ENCODE measurements around the gene SLN. TPM values are rescaled to one million over a fixed set of nuclear protein-coding genes. Genes with fewer than 3 reads are reported as not detected.

The SLN gene
- total and polyA plus RNA-seq, 2 donors (not counting 1 experiment from before 2014, with no cell fraction given) = not detected

- Histone ChIP-seq H3K36me3 (ENCODE audit: control insufficient read depth, insufficient read depth, low read length) (no peaks in the 10 kb centered on the region), H3K4me3 (replicated peaks in 1 of 4; ENCODE audit: control extremely low read depth in 1 of 4, insufficient read depth in 1 of 4, low read depth in 3 of 4, low read length in 4 of 4) (no peak overlapping the region), H3K9me3 (ENCODE audit: control insufficient read depth, insufficient read depth, low read depth, low read length) (no peaks in the 10 kb centered on the region), H3K9ac (ENCODE audit: insufficient read depth, low read length) (no peak overlapping the region), H4K20me1 (ENCODE audit: control insufficient read depth, extremely low read depth, insufficient read depth, low read length) (no peaks in the 10 kb centered on the region), H3K79me2 (ENCODE audit: control insufficient read depth, insufficient read depth, low read length) (no peaks in the 10 kb centered on the region), H3K27ac (ENCODE audit: insufficient read depth, low read length) (no peak overlapping the region), H3K27me3 (ENCODE audit: control insufficient read depth, insufficient read depth, low read length) (no peaks in the 10 kb centered on the region), H3K4me2 (ENCODE audit: extremely low read depth, insufficient read depth, low read length) (no peak overlapping the region), H2AFZ (ENCODE audit: low read length) (no peak overlapping the region), H3K4me1 (ENCODE audit: control insufficient read depth, extremely low read depth, insufficient read depth, low read length) (no peaks in the 10 kb centered on the region)
- peak in 1 of 2 donors; percentile 31 for DNase-seq (ENCODE audit: low read depth in 2 of 2)
- TF ChIP-seq, protein P1, sequence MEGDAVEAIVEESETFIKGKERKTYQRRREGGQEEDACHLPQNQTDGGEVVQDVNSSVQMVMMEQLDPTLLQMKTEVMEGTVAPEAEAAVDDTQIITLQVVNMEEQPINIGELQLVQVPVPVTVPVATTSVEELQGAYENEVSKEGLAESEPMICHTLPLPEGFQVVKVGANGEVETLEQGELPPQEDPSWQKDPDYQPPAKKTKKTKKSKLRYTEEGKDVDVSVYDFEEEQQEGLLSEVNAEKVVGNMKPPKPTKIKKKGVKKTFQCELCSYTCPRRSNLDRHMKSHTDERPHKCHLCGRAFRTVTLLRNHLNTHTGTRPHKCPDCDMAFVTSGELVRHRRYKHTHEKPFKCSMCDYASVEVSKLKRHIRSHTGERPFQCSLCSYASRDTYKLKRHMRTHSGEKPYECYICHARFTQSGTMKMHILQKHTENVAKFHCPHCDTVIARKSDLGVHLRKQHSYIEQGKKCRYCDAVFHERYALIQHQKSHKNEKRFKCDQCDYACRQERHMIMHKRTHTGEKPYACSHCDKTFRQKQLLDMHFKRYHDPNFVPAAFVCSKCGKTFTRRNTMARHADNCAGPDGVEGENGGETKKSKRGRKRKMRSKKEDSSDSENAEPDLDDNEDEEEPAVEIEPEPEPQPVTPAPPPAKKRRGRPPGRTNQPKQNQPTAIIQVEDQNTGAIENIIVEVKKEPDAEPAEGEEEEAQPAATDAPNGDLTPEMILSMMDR (conservative IDR thresholded peaks at IDR 0.05 in 1 of 2, IDR thresholded peaks at IDR 0.05 in 1 of 2; ENCODE audit: low read depth in 1 of 2, low read length in 2 of 2) = no peak
- TF ChIP-seq EZH2 (IDR thresholded peaks at IDR 0.05; ENCODE audit: low read length, missing control alignments) = no peak
Measured at GRCh38 chr11:107707215-107707671, 4.6 kb downstream of the SLN start.

- Histone ChIP-seq H3K27ac (ENCODE audit: insufficient read depth, low read length) (no peak overlapping the region), H3K36me3 (ENCODE audit: control insufficient read depth, insufficient read depth, low read length) (no peaks in the 10 kb centered on the region), H4K20me1 (ENCODE audit: control insufficient read depth, extremely low read depth, insufficient read depth, low read length) (no peaks in the 10 kb centered on the region), H3K9me3 (ENCODE audit: control insufficient read depth, insufficient read depth, low read depth, low read length) (no peaks in the 10 kb centered on the region), H3K9ac (ENCODE audit: insufficient read depth, low read length) (no peak overlapping the region), H2AFZ (ENCODE audit: low read length) (no peak overlapping the region), H3K27me3 (ENCODE audit: control insufficient read depth, insufficient read depth, low read length) (no peaks in the 10 kb centered on the region), H3K4me3 (replicated peaks in 1 of 4; ENCODE audit: control extremely low read depth in 1 of 4, insufficient read depth in 1 of 4, low read depth in 3 of 4, low read length in 4 of 4) (no peak overlapping the region), H3K4me2 (ENCODE audit: extremely low read depth, insufficient read depth, low read length) (no peak overlapping the region), H3K79me2 (ENCODE audit: control insufficient read depth, insufficient read depth, low read length) (no peaks in the 10 kb centered on the region), H3K4me1 (ENCODE audit: control insufficient read depth, extremely low read depth, insufficient read depth, low read length) (no peaks in the 10 kb centered on the region)
- TF ChIP-seq EZH2 (IDR thresholded peaks at IDR 0.05; ENCODE audit: low read length, missing control alignments) = no peak
- TF ChIP-seq, protein P1 (conservative IDR thresholded peaks at IDR 0.05 in 1 of 2, IDR thresholded peaks at IDR 0.05 in 1 of 2; ENCODE audit: low read depth in 1 of 2, low read length in 2 of 2) = no peak
- peak in 1 of 2 donors; percentile 59 for DNase-seq (ENCODE audit: low read depth in 2 of 2)
Measured at GRCh38 chr11:107706531-107706930, 5.3 kb downstream of the SLN start.

- Histone ChIP-seq H3K27me3 (ENCODE audit: control insufficient read depth, insufficient read depth, low read length) (no peaks in the 10 kb centered on the region), H3K9ac (ENCODE audit: insufficient read depth, low read length) (no peak overlapping the region), H3K36me3 (ENCODE audit: control insufficient read depth, insufficient read depth, low read length) (no peaks in the 10 kb centered on the region), H3K4me2 (ENCODE audit: extremely low read depth, insufficient read depth, low read length) (no peak overlapping the region), H3K4me3 (replicated peaks in 1 of 4; ENCODE audit: control extremely low read depth in 1 of 4, insufficient read depth in 1 of 4, low read depth in 3 of 4, low read length in 4 of 4) (no peak overlapping the region), H3K27ac (ENCODE audit: insufficient read depth, low read length) (no peak overlapping the region), H3K79me2 (ENCODE audit: control insufficient read depth, insufficient read depth, low read length) (no peaks in the 10 kb centered on the region), H3K9me3 (ENCODE audit: control insufficient read depth, insufficient read depth, low read depth, low read length) (no peaks in the 10 kb centered on the region), H4K20me1 (ENCODE audit: control insufficient read depth, extremely low read depth, insufficient read depth, low read length) (no peaks in the 10 kb centered on the region), H2AFZ (ENCODE audit: low read length) (no peak overlapping the region), H3K4me1 (ENCODE audit: control insufficient read depth, extremely low read depth, insufficient read depth, low read length) (no peaks in the 10 kb centered on the region)
- DNase-seq (ENCODE audit: low read depth in 2 of 2) = peak; percentile 82 to 97
- TF ChIP-seq EZH2 (IDR thresholded peaks at IDR 0.05; ENCODE audit: low read length, missing control alignments) = no peak
- TF ChIP-seq, protein P1 (conservative IDR thresholded peaks at IDR 0.05 in 1 of 2, IDR thresholded peaks at IDR 0.05 in 1 of 2; ENCODE audit: low read depth in 1 of 2, low read length in 2 of 2) = no peak
Measured at GRCh38 chr11:107705027-107705426, 6.8 kb downstream of the SLN start.
